Prostate gland (tissue), 2 donors: ENCODE measurements around the gene IFT57. TPM values are rescaled to one million over a fixed set of nuclear protein-coding genes. Genes with fewer than 3 reads are reported as not detected.

Experiments used
- DNase-seq: peaks from one replicate; pipeline ENCODE4 v3.0.0-alpha.2; 2019; ENCODE audit warnings: low spot score
- H3K27ac ChIP-seq, 2 donors: fragments of 200-600 bp; sonication (generic); 2 replicates each; pipeline ENCODE4 v1.5.1; 2017 to 2019
- H3K27me3 ChIP-seq: fragments of 200-600 bp; sonication (generic); replicated peaks from 2 replicates; pipeline ENCODE4 v1.5.1; 2019; ENCODE audit not compliant: insufficient read depth
- H3K36me3 ChIP-seq, 2 donors: fragments of 200-600 bp; sonication (generic); 1 replicate in 1 of 2; 2 replicates in 1 of 2; pipeline versions ENCODE4 v1.5.1 to v1.8.1; 2017 to 2019
- H3K4me1 ChIP-seq: fragments of 200-600 bp; sonication (generic); replicated peaks from 2 replicates; pipeline ENCODE4 v1.5.1; 2019
- H3K4me3 ChIP-seq, 2 donors: fragments of 200-600 bp; sonication (generic); 2 replicates each; pipeline ENCODE4 v1.5.1; 2017 to 2019
- H3K9me3 ChIP-seq: fragments of 200-600 bp; sonication (generic); 2 replicates; pipeline ENCODE4 v1.5.1; 2017
- POLR2A ChIP-seq: fragments of 450-650 bp; IDR thresholded peaks from one replicate; pipeline ENCODE4 v1.6.1; 2016; ENCODE audit warnings: antibody characterized with exemption, mild to moderate bottlenecking
- POLR2AphosphoS5 ChIP-seq: sonication (generic); formaldehyde crosslinking; IDR thresholded peaks from one replicate; pipeline ENCODE4 v1.6.1; 2017; ENCODE audit warnings: antibody characterized with exemption
- WGBS: methylation state at CpG from one replicate; pipeline ENCODE4 v1.1.5; 2018; 5-methylcytosine and 5-hydroxymethylcytosine counted together
- intact Hi-C: fragments of 100-400 bp; cut with DNase I; formaldehyde crosslinking; loops from one replicate; pipeline ENCODE4 v1.14.2; 2022
- total RNA-seq, 2 donors: library from RNA; depleted of rRNA; stranded (reverse); fragments of >200 nt; gene quantifications; one replicate each; pipeline ENCODE4 v1.1.0, GENCODE V29; 2016
- TF ChIP-seq, protein P1 (sequence below), 4 experiments: fragments of 200-600 bp in 2 of 4; fragments of 450-650 bp in 2 of 4; sonication (generic) in 2 of 4; IDR thresholded peaks; 1 replicate in 3 of 4; 2 replicates in 1 of 4; pipeline ENCODE4 v1.5.1; 2016 to 2019; ENCODE audit warnings: antibody characterized with exemption in 4 of 4, mild to moderate bottlenecking in 2 of 4, moderate library complexity in 2 of 4

The IFT57 gene
- total RNA-seq, 2 donors from 2014 or later: 88.8 to 163 TPM

DNA sequence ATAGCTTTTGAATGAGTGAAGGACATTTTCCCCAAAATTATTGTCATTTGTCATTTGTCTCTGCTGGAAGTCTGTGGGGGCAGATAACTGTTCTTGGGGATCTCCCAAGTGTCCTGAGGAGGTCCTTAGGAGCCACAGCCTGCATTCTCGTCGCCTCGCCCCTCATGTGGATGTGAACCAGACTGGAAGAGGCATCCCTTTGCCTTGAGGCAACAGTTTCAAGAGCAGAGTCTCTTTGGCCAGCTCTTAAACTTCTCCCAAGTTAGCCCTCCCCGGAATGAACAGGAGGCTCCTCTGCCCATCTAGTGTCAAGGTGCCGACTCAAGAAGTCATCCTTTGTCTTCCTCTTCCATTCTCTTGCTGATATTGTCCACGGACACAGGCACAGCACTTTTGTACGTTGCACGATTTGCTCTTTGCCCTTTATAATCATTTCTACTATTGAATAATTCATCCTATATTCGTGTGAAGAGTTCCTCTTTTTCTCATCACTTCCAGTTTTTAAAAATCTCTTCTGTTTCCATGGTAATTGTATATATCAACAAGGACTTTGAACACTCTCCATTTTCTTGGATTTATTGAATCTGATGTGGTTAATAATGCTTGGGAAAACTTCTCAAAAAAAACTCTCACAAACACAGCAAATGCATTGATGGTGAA, 90.6 kb downstream of the IFT57 start:
- intact Hi-C loops: no loop called here
- Histone ChIP-seq H3K4me3 (no peak overlapping the region), H3K27ac (no peak overlapping the region), H3K27me3 (no peaks in the 10 kb centered on the region), H3K9me3 (no peaks in the 10 kb centered on the region), H3K4me1 (no peaks in the 10 kb centered on the region), H3K36me3 (no peaks in the 10 kb centered on the region)
- no peak for DNase-seq
- TF ChIP-seq POLR2A: no peak
- TF ChIP-seq, protein P1, sequence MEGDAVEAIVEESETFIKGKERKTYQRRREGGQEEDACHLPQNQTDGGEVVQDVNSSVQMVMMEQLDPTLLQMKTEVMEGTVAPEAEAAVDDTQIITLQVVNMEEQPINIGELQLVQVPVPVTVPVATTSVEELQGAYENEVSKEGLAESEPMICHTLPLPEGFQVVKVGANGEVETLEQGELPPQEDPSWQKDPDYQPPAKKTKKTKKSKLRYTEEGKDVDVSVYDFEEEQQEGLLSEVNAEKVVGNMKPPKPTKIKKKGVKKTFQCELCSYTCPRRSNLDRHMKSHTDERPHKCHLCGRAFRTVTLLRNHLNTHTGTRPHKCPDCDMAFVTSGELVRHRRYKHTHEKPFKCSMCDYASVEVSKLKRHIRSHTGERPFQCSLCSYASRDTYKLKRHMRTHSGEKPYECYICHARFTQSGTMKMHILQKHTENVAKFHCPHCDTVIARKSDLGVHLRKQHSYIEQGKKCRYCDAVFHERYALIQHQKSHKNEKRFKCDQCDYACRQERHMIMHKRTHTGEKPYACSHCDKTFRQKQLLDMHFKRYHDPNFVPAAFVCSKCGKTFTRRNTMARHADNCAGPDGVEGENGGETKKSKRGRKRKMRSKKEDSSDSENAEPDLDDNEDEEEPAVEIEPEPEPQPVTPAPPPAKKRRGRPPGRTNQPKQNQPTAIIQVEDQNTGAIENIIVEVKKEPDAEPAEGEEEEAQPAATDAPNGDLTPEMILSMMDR (IDR thresholded peaks at IDR 0.05): no peak
- no peak for TF ChIP-seq POLR2AphosphoS5
- WGBS: 87% methylated on average over 9 of the region's 9 CpGs

DNA sequence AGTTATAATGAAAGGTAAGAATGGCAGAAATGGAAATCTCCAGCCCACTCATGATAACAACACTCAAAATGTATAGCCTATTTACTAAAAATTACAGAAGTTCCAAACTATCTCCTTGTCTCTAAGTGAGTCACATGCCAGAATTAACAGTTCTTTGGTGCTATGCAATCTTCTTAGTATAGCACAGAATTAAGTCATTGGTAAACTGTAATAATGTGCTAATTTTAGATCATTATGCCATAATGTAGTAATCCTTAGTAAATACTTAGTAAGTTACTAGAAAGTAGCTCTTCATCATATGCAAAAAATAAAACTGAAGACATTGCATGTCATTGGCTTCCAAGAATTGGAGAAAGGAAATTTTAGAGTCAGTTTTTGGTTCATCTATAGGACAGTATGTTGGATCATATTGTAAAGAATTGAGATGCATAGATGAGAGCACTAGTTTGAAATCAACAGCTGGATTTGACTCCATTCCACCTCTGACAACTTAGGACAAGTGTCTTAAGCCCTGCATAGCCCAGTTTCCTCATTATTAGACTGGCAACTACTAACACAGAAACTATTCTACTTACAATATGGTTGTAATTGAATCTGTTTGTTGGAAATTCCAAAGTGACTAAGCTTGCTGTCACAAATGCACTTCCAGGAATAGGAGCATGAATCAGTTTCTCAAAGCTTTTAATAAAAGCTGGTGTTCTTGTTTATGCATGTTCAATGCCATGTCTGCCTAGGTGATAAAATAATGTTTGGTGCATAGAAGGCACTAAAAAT, 91.3 kb downstream of the IFT57 start:
- Histone ChIP-seq H3K36me3 (no peaks in the 10 kb centered on the region), H3K27me3 (no peaks in the 10 kb centered on the region), H3K27ac (no peak overlapping the region), H3K4me1 (no peaks in the 10 kb centered on the region), H3K9me3 (no peaks in the 10 kb centered on the region), H3K4me3 (no peak overlapping the region)
- TF ChIP-seq POLR2AphosphoS5 (no peak), POLR2A (no peak)
- TF ChIP-seq, protein P1 (IDR thresholded peaks at IDR 0.05): no peak
- no peak for DNase-seq
- intact Hi-C loops: no loop called here

DNA sequence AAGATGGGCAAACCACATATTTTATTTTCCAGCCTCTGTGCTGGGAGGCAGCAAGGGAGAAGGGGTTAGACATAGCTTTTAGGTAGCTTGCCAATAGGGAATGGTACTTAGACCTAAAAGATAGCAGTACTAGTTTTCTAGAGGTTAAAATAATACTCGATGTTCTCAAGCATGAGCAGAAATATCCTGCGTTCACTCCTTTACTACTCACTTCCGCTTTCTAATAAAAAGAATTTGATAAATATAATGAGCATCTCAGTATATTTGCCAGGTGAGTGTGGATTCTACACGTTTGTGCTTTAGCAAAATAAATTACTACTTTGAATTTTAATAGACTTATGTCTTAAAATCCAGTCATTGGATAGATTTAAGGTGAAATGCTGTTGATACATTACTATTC, 92.0 kb downstream of the IFT57 start:
- TF ChIP-seq POLR2A (no peak), POLR2AphosphoS5 (no peak)
- TF ChIP-seq, protein P1 (IDR thresholded peaks at IDR 0.05): no peak
- Histone ChIP-seq H3K9me3 (no peaks in the 10 kb centered on the region), H3K27me3 (no peaks in the 10 kb centered on the region), H3K27ac (no peak overlapping the region), H3K4me1 (no peaks in the 10 kb centered on the region), H3K36me3 (no peaks in the 10 kb centered on the region), H3K4me3 (no peak overlapping the region)
- 93% methylated on average over 4 of the region's 4 CpGs for WGBS
- no peak for DNase-seq
- intact Hi-C loops: no loop called here

DNA sequence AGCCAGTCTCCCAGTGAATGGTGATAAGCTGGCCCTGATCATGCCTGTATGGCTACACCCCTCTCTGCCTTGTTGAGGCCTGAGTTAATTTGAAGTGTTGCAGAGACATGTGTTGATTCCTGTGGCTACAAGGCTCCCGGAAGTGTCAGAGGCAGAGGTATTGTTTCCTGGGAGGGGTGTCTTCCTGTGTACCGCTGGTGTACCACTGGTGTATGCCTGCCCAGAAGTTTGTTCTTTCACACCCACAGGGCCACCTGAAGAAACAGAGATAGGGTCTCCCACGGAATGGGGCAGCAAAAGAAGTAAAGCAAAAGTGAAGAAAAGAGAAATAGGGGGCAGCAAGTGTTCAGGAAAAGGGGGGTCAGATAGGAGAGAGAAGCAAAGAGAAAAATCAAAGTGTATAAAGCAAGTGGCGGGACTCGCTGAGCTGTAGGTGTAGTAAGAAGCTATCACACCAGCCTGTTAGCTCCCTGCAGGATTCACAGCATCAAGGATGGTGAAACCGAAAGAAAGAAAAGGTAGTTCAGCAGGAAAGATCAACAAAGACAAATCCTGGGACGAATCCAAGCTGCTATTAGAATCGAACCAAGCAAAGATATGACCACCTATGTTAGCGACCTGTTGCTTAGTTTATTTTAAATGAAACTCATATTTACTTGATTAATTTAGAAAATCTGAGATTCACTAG, 94.8 kb downstream of the IFT57 start:
- Histone ChIP-seq H3K9me3 (no peaks in the 10 kb centered on the region), H3K27ac (no peak overlapping the region), H3K4me1 (no peaks in the 10 kb centered on the region), H3K27me3 (no peaks in the 10 kb centered on the region), H3K36me3 (no peaks in the 10 kb centered on the region), H3K4me3 (no peak overlapping the region)
- TF ChIP-seq, protein P1 (IDR thresholded peaks at IDR 0.05): no peak
- no peak for TF ChIP-seq POLR2AphosphoS5
- TF ChIP-seq POLR2A: no peak
- DNase-seq: no peak
- intact Hi-C loops: no loop called here
- WGBS: 70% methylated on average over 9 of the region's 9 CpGs
